Spleen (tissue), 11 donors: Measurements from ENCODE around the gene GNG4. TPM values are rescaled to one million over a fixed set of nuclear protein-coding genes. Genes with fewer than 3 reads are reported as not detected.

Source experiments
- DNase-seq: peaks from one replicate; pipeline ENCODE4 v3.0.0-alpha.2; 2020
- H3K27ac ChIP-seq, 8 donors: fragments of 200-600 bp; sonication (generic) in 7 of 8; 1 replicate in 4 of 8; 2 replicates in 4 of 8; pipeline versions ENCODE4 v1.5.0 to v1.8.0; 2016 to 2021; ENCODE audit warnings: inconsistent platforms in 4 of 8, mild to moderate bottlenecking in 4 of 8, moderate library complexity in 1 of 8
- H3K27me3 ChIP-seq, 7 donors: fragments of 200-600 bp; sonication (generic) in 6 of 7; replicated peaks in 1 of 7; 1 replicate in 4 of 7; 2 replicates in 3 of 7; pipeline versions ENCODE4 v1.5.0 to v1.8.0; 2016 to 2021; ENCODE audit warnings: inconsistent platforms in 3 of 7, mild to moderate bottlenecking in 1 of 7
- H3K36me3 ChIP-seq, 6 donors: fragments of 200-600 bp; sonication (generic) in 5 of 6; 1 replicate in 4 of 6; 2 replicates in 2 of 6; pipeline versions ENCODE4 v1.5.0 to v1.8.0; 2016 to 2021; ENCODE audit warnings: inconsistent platforms in 2 of 6
- H3K4me1 ChIP-seq, 6 donors: fragments of 200-600 bp; sonication (generic) in 5 of 6; 1 replicate in 3 of 6; 2 replicates in 3 of 6; pipeline versions ENCODE4 v1.5.0 to v1.8.0; 2016 to 2021; ENCODE audit warnings: inconsistent platforms in 3 of 6
- H3K4me3 ChIP-seq, 8 donors: fragments of 200-600 bp; sonication (generic) in 7 of 8; 1 replicate in 4 of 8; 2 replicates in 4 of 8; pipeline versions ENCODE4 v1.5.0 to v1.8.0; 2016 to 2021; ENCODE audit warnings: inconsistent platforms in 4 of 8, mild to moderate bottlenecking in 4 of 8, moderate library complexity in 2 of 8
- H3K9me3 ChIP-seq, 8 donors: fragments of 200-600 bp; sonication (generic) in 7 of 8; 1 replicate in 4 of 8; 2 replicates in 4 of 8; pipeline versions ENCODE4 v1.5.0 to v1.8.0; 2016 to 2021; ENCODE audit warnings: inconsistent platforms in 4 of 8
- POLR2A ChIP-seq, 3 donors: fragments of 450-650 bp; IDR thresholded peaks; one replicate each; pipeline ENCODE4 v1.5.1; 2017; ENCODE audit warnings: antibody characterized with exemption in 3 of 3, mild to moderate bottlenecking in 1 of 3
- POLR2AphosphoS5 ChIP-seq, 3 donors: sonication (generic); formaldehyde crosslinking; IDR thresholded peaks; one replicate each; pipeline ENCODE4 v1.5.1; 2017; ENCODE audit warnings: antibody characterized with exemption in 3 of 3
- WGBS, 5 donors: extraction: QIAGEN DNeasy Blood & Tissue Kit in 3 of 5; methylation state at CpG; one replicate each; pipeline versions ENCODE4 v1.1.5 to v1.1.7; 2013 to 2018; 5-methylcytosine and 5-hydroxymethylcytosine counted together
- intact Hi-C: fragments of 100-400 bp; cut with DNase I; formaldehyde crosslinking; loops from one replicate; pipeline ENCODE4 v1.15.0; 2023; ENCODE audit warnings: low total_unique reads
- polyA plus RNA-seq, 3 donors: library from polyadenylated mRNA; stranded (reverse); fragments of 200-250 nt; gene quantifications; one replicate each; pipeline ENCODE4 v1.2.1, GENCODE V29; 2013
- total RNA-seq, 7 donors: library from RNA; depleted of rRNA in 3 of 7; stranded (reverse); fragments of >200 nt in 3 of 7; fragmentation: NEBNext Ultra II Directional in 4 of 7; extraction: Animal tissue kit (Norgen Biotek cat#: 25700) in 4 of 7; gene quantifications; one replicate each; pipeline versions ENCODE4 v1.1.0 to v1.2.1, GENCODE V29; 2016 to 2021
- TF ChIP-seq, protein P1 (sequence below), 11 experiments: fragments of 200-600 bp in 7 of 11; fragments of 450-650 bp in 4 of 11; sonication (generic) in 4 of 11; IDR thresholded peaks in 8 of 11; conservative IDR thresholded peaks in 3 of 11; 1 replicate in 7 of 11; 2 replicates in 4 of 11; pipeline versions ENCODE4 v1.4.0 to v1.8.0; 2016 to 2021; ENCODE audit warnings: antibody characterized with exemption in 11 of 11, inconsistent platforms in 4 of 11, mild to moderate bottlenecking in 1 of 11
- donor health status: healthy with polysubstance abuse.
- donor health status: DM: no; HTN: no; CAD: no; lungs with moderate emphysema.
- donor health status: DM: no; HTN: no; CAD: no.
- donor health status: Bipolar disorder and iron deficiency.
- donor health status: healthy.
- donor health status: DM: no; HTN: no; CAD: no.
- donor health status: DM: yes; HTN: yes; CAD: no.

Gene GNG4
- total and polyA plus RNA-seq, 10 donors = 0.13 to 0.65 (median 0.18) TPM; not detected in 6

DNA sequence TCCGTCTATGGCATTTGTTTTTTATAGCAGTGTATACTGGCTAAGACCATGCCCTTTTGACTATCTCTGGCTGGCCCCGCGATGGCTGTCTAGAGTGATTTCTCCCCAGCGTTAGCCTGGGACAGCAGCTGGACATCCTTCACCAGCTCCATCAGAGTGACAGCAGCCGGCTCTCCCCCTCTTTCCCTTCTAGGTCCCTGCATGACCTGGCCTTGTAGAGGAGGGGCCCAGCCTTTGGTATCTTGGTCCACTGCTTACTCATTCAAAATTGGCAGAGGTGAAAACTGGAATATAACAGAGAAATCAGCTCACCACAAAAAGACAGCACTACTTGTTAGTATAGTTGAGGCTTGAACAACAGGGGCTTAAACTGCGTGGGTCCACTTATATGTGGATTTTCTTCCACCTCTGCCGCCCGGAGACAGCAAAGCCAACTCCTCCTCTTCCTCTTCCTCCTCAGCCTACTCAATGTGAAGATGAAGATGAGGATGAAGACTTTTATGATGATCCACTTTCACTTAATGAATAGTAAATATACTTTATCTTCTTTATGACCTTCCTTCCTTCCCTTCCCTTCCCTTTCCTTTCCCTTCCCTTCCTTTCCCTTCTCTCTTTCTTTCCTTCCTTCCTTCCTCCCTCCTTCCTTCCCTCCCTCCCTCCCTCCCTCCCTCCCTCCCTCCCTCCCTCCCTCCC lies 116.0 kb downstream of the GNG4 start:
- Histone ChIP-seq H3K36me3 (no peaks in the 10 kb centered on the region), H3K4me3 (no peak overlapping the region), H3K27ac (no peak overlapping the region), H3K9me3 (no peaks in the 10 kb centered on the region), H3K27me3 (peaks cover 0 to 5% (median 0%) of the 10 kb centered on the region in 7 donors), H3K4me1 (no peaks in the 10 kb centered on the region)
- no peak for TF ChIP-seq POLR2A (IDR thresholded peaks at IDR 0.05)
- TF ChIP-seq POLR2AphosphoS5 (IDR thresholded peaks at IDR 0.05) = no peak
- no peak for DNase-seq
- intact Hi-C loops = no loop called here
- 67 to 74% (median 71%) methylated on average over 8 of the region's 8 CpGs for WGBS, 5 donors

DNA sequence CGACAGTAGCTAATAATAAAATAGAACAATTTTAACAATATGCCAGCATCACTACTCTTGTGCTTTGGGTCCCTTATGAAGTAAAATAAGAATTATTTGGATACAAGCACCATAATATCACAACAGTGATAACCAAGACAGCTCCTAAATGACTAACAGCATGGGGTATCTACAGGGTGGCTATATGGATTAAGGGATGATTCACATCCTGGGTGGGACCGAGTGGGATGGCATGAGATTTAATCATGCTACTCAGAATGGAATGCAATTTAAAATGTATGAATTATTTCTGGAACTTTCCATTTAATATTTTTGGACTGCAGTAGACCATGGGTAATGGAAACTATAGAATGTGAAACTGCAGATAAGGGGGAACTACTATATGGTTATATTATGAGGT lies 117.2 kb downstream of the GNG4 start:
- Histone ChIP-seq H3K27ac (no peak overlapping the region), H3K27me3 (peaks cover 0 to 5% (median 0%) of the 10 kb centered on the region in 7 donors), H3K9me3 (no peaks in the 10 kb centered on the region), H3K4me1 (no peaks in the 10 kb centered on the region), H3K4me3 (no peak overlapping the region), H3K36me3 (no peaks in the 10 kb centered on the region)
- 80 to 91% (median 85%) methylated on average over 2 of the region's 2 CpGs for WGBS, 5 donors
- intact Hi-C loops = no loop called here
- no peak for DNase-seq
- no peak for TF ChIP-seq POLR2A (IDR thresholded peaks at IDR 0.05)
- TF ChIP-seq POLR2AphosphoS5 (IDR thresholded peaks at IDR 0.05) = no peak
- TF ChIP-seq, protein P1, sequence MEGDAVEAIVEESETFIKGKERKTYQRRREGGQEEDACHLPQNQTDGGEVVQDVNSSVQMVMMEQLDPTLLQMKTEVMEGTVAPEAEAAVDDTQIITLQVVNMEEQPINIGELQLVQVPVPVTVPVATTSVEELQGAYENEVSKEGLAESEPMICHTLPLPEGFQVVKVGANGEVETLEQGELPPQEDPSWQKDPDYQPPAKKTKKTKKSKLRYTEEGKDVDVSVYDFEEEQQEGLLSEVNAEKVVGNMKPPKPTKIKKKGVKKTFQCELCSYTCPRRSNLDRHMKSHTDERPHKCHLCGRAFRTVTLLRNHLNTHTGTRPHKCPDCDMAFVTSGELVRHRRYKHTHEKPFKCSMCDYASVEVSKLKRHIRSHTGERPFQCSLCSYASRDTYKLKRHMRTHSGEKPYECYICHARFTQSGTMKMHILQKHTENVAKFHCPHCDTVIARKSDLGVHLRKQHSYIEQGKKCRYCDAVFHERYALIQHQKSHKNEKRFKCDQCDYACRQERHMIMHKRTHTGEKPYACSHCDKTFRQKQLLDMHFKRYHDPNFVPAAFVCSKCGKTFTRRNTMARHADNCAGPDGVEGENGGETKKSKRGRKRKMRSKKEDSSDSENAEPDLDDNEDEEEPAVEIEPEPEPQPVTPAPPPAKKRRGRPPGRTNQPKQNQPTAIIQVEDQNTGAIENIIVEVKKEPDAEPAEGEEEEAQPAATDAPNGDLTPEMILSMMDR (IDR thresholded peaks at IDR 0.05 in 8 of 11, conservative IDR thresholded peaks at IDR 0.05 in 3 of 11) = no peak

DNA sequence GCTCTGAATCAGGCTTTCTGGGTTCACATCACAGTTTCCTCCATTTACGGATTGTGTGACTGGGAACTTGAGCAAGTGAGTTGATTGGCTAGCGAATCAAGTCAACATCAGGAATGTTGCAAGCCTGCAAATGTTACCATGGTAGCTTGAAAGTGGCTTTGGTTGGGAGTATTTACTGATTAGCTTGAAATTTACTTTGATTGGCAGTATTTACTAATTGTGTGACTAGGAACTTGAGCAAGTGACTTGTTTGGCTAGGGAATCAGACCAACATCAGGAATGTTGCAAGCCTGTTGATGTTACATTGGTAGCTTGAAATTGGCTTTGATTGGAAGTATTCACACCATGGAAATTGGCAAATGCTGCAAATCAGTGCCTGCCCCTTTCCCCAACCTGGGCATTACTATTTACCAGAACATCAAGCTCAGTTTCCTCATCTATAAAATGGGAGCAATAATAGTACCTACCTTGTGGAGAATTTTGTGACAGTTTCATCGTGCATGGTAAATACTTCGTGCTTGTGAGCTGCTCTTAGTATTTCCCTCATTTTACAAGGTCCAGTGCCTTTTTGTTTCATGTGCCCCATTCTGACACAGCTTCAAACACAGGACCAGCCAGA lies 122.3 kb downstream of the GNG4 start:
- 80 to 95% (median 86%) methylated on average over 4 of the region's 4 CpGs for WGBS, 5 donors
- no peak for DNase-seq
- TF ChIP-seq, protein P1 (IDR thresholded peaks at IDR 0.05 in 8 of 11, conservative IDR thresholded peaks at IDR 0.05 in 3 of 11) = no peak
- TF ChIP-seq POLR2AphosphoS5 (IDR thresholded peaks at IDR 0.05) (no peak), POLR2A (IDR thresholded peaks at IDR 0.05) (no peak)

DNA sequence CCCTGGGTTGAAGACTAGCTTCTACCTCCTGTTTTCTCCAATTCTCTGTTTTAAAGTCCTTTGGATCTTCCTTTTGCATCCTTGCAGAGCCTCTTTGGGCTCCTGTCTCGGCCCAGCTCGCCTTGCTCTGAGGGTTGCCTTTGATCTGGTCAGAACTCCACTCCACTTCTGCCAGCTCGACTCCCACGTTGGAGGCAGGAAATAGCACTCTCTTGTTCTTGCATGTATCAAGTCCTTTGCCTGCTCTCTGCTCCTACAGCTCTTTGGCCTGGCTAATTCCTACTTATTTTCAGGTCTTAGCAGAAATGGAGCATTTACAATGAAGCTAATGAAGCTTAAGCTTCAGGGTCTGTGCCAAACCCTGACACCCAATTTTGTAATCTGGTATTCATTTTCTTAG lies 124.3 kb downstream of the GNG4 start:
- no peaks in the 10 kb centered on the region for H3K36me3 ChIP-seq
- no peak overlapping the region for H3K27ac ChIP-seq
- H3K9me3 ChIP-seq = no peaks in the 10 kb centered on the region
- no peaks in the 10 kb centered on the region for H3K4me1 ChIP-seq
- intact Hi-C loops = no loop called here
- no peak overlapping the region for H3K4me3 ChIP-seq
- no peaks in the 10 kb centered on the region for H3K27me3 ChIP-seq
- no peak for TF ChIP-seq POLR2A (IDR thresholded peaks at IDR 0.05)
- no peak for TF ChIP-seq POLR2AphosphoS5 (IDR thresholded peaks at IDR 0.05)
- 45 to 55% (median 46%) methylated on average over 4 of the region's 4 CpGs for WGBS, 5 donors
- DNase-seq = no peak

More for the DNA sequence above, 122.3 kb downstream of the GNG4 start:
- intact Hi-C loops = no loop called here
- Histone ChIP-seq H3K27me3 (no peaks in the 10 kb centered on the region), H3K27ac (no peak overlapping the region), H3K9me3 (no peaks in the 10 kb centered on the region), H3K36me3 (no peaks in the 10 kb centered on the region), H3K4me3 (no peak overlapping the region), H3K4me1 (no peaks in the 10 kb centered on the region)

DNA sequence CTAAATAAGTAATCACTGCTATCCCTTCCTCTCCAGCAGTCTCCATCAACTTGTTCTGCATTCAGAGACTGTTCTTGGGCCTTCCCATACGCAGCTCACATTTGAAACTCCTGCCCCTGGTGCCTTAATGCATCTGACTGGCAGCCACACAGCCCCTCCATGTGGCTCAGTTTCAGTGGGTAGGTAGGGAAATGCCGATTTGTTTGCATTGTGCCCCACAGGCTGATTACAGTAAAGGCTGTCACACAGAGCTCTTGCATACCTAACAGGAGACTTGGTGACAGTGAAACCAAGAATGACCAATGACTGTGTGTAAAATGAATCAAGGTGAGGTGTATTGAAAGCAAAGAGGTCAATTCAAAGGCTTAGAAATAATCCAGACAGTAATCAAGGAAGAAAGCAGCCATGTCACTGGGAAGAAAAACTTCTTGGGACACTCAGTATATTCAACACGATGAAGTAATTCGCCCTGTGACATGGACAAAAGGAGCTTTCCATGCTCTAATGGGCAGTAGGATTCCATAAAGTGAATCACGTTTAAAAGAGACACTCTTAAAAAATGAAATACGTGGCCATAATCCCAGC lies 132.6 kb downstream of the GNG4 start:
- intact Hi-C loops = loop anchor here (5.0 to 10.0 kb wide), 2 partner anchors 88 to 455 kb away; no protein-coding TSS in a partner anchor
- H3K27ac ChIP-seq = no peak overlapping the region
- no peak for DNase-seq
- TF ChIP-seq, protein P1 (IDR thresholded peaks at IDR 0.05 in 8 of 11, conservative IDR thresholded peaks at IDR 0.05 in 3 of 11) = no peak
- no peak for TF ChIP-seq POLR2AphosphoS5 (IDR thresholded peaks at IDR 0.05)
- no peak for TF ChIP-seq POLR2A (IDR thresholded peaks at IDR 0.05)
- WGBS, 5 donors = 81 to 92% (median 86%) methylated on average over 6 of the region's 6 CpGs
- peaks cover 0 to 6% (median 0%) of the 10 kb centered on the region in 6 donors for H3K4me1 ChIP-seq
- no peaks in the 10 kb centered on the region for H3K36me3 ChIP-seq
- H3K4me3 ChIP-seq = no peak overlapping the region
- H3K9me3 ChIP-seq = no peaks in the 10 kb centered on the region
- no peaks in the 10 kb centered on the region for H3K27me3 ChIP-seq
